Measurements from ENCODE around the gene MYBPC1.

DNA sequence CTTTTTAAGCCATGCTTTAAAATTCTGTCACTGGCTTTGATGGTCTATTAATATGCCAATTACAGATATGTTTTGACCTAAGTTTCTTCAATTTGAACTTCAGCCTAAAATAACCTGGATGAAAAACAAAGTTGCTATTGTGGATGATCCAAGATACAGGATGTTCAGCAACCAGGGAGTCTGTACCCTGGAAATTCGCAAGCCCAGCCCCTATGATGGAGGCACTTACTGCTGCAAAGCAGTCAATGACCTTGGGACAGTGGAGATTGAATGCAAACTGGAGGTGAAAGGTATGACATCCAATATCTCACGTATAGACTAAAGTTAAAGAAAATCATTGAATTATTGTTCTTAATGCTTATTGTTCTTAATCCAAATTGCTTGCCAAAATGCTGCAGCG lies 85.5 kb downstream of the MYBPC1 start:
- TF ChIP-seq, protein P1, sequence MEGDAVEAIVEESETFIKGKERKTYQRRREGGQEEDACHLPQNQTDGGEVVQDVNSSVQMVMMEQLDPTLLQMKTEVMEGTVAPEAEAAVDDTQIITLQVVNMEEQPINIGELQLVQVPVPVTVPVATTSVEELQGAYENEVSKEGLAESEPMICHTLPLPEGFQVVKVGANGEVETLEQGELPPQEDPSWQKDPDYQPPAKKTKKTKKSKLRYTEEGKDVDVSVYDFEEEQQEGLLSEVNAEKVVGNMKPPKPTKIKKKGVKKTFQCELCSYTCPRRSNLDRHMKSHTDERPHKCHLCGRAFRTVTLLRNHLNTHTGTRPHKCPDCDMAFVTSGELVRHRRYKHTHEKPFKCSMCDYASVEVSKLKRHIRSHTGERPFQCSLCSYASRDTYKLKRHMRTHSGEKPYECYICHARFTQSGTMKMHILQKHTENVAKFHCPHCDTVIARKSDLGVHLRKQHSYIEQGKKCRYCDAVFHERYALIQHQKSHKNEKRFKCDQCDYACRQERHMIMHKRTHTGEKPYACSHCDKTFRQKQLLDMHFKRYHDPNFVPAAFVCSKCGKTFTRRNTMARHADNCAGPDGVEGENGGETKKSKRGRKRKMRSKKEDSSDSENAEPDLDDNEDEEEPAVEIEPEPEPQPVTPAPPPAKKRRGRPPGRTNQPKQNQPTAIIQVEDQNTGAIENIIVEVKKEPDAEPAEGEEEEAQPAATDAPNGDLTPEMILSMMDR (IDR thresholded peaks at IDR 0.05): no peak
- TF ChIP-seq, protein P2, sequence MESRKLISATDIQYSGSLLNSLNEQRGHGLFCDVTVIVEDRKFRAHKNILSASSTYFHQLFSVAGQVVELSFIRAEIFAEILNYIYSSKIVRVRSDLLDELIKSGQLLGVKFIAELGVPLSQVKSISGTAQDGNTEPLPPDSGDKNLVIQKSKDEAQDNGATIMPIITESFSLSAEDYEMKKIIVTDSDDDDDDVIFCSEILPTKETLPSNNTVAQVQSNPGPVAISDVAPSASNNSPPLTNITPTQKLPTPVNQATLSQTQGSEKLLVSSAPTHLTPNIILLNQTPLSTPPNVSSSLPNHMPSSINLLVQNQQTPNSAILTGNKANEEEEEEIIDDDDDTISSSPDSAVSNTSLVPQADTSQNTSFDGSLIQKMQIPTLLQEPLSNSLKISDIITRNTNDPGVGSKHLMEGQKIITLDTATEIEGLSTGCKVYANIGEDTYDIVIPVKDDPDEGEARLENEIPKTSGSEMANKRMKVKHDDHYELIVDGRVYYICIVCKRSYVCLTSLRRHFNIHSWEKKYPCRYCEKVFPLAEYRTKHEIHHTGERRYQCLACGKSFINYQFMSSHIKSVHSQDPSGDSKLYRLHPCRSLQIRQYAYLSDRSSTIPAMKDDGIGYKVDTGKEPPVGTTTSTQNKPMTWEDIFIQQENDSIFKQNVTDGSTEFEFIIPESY (IDR thresholded peaks at IDR 0.05; ENCODE audit: borderline replicate concordance, low read depth): no peak

All from SK-N-SH (cell line).